ENCODE data around the gene ESR1. TPM values are rescaled to one million over a fixed set of nuclear protein-coding genes. Genes with fewer than 3 reads are reported as not detected.
"Not testable (repeated sequence)": the region's sequence is repeated elsewhere in the genome, so short reads cannot be mapped to it uniquely, and the experiment has no call there.

The ESR1 gene
- polyA plus RNA-seq, 4 donors, result 0.13 to 0.55 TPM; not detected in 2

DNA sequence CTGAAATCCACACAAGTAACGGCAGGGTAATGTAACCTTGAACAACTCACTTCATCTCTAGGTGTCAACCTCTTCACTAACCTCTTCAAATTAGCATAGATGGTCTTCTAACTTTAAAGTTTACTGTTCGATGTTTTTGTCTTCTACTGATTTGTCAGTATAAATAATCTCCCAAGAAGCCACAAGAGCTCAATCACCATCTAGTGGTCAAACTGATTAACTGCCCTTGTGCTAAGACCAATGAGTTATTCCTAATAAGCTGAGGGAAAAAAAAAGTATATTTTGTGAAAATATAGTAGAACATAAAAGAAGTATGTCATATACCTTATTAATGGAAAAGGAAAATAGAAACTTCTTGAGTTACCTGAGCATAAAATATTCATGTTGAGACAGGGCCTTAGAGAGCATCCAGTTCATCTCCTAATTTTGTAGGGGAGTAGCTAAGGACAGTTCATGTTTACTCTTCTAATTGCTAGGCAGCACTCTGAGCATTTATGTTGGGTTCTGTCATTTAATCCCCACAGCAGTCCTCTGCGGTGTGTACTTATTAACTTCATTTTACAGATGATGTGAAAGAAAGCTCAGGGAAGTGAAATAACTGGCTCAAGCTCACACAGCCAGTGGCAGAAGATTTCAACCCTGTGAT lies 317.1 kb downstream of the ESR1 start:
- DNase-seq, result peak; percentile 9 to 25
- WGBS, 3 donors, result 46 to 58% (median 49%) methylated on average over 3 of the region's 3 CpGs
- no peak for FAIRE-seq

DNA sequence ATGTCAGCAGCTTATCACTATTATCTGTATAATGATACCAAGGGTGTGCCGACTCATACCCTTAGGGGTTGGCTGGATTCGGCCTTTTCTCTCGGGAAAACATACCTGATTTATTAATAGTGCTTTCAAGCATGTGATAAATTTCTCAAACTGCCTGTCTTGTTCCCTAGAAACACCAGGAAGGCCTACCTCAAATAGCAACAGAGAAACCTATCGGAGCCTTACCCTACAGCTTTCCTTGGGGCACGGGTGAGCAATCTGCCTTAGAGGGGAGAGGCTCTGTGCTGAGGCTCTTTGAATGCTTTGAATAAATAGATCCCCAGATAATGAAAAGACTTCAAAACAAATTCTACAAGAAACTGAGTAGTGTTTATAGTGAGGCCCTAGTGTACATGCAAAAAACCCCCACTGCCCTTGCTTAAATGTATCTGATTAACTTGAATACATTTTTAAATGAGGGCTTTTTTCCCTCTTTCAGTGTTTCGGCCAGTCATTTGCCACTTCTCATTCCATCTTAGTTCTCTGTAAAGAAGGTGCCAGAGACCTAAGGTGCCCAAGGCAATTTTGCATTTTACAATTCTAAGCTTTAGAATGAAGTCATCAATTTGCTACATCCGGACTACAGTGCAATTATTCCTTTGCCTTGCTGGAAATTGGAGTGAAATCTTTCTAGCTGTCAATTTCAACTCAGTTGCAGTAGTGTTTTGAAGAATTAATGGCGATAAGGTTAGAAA lies 320.1 kb downstream of the ESR1 start:
- Histone ChIP-seq H3K4me3 (ENCODE audit: low read depth in 1 of 3, low read length in 3 of 3) (no peak overlapping the region), H3K9me3 (ENCODE audit: control insufficient read depth in 2 of 2, insufficient read depth in 1 of 2, low read depth in 1 of 2, low read length in 1 of 2) (no peaks in the 10 kb centered on the region), H3K4me1 (ENCODE audit: control insufficient read depth in 3 of 3, insufficient read depth in 2 of 3, low read depth in 1 of 3, low read length in 2 of 3) (no peaks in the 10 kb centered on the region), H3K27ac (ENCODE audit: low read depth in 1 of 3, low read length in 2 of 3) (no peak overlapping the region), H3K27me3 (ENCODE audit: control insufficient read depth in 3 of 3, insufficient read depth in 3 of 3, low read length in 3 of 3) (no peaks in the 10 kb centered on the region), H3K36me3 (ENCODE audit: control insufficient read depth in 3 of 3, insufficient read depth in 2 of 3, low read depth in 1 of 3, low read length in 3 of 3) (peaks cover 0 to 12% (median 0%) of the 10 kb centered on the region in 3 donors)
- FAIRE-seq (no peak), DNase-seq (no peak)
- 78 to 88% (median 86%) methylated on average over 8 of the region's 8 CpGs for WGBS, 3 donors

More for the DNA sequence above, 317.1 kb downstream of the ESR1 start:
- H3K9me3 ChIP-seq (ENCODE audit: control insufficient read depth in 2 of 2, insufficient read depth in 1 of 2, low read depth in 1 of 2, low read length in 1 of 2), result no peaks in the 10 kb centered on the region
- H3K27me3 ChIP-seq (ENCODE audit: control insufficient read depth in 3 of 3, insufficient read depth in 3 of 3, low read length in 3 of 3), result no peaks in the 10 kb centered on the region
- no peak overlapping the region for H3K4me3 ChIP-seq (ENCODE audit: low read depth in 1 of 3, low read length in 3 of 3)
- H3K4me1 ChIP-seq (ENCODE audit: control insufficient read depth in 3 of 3, insufficient read depth in 2 of 3, low read depth in 1 of 3, low read length in 2 of 3), result no peaks in the 10 kb centered on the region
- peaks cover 0 to 14% (median 5%) of the 10 kb centered on the region in 3 donors for H3K36me3 ChIP-seq (ENCODE audit: control insufficient read depth in 3 of 3, insufficient read depth in 2 of 3, low read depth in 1 of 3, low read length in 3 of 3)
- no peak overlapping the region for H3K27ac ChIP-seq (ENCODE audit: low read depth in 1 of 3, low read length in 2 of 3)

DNA sequence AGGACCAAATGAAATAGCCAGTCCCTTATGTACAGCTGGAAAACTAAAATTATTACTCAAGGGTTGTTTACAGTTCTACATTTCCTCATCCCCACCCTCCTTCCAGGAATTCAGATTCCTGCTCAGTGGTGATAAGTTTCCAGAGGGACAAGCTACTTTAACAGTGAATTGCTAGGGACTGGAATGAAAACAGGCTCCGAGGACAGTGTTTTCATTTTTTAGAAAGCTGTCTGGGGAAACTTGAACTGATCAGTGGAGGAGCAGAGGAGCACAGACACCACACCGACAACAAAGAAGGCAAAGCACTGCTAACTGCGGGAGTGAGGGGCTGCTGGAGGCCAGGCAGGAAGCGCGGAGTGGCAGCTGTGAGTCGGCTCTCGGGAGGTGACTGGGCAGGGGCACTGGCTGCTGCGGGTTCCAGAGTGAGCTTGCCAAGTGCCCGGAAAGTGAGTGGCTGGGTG lies 322.2 kb downstream of the ESR1 start:
- H3K36me3 ChIP-seq (ENCODE audit: control insufficient read depth in 3 of 3, insufficient read depth in 2 of 3, low read depth in 1 of 3, low read length in 3 of 3), result peaks cover 0 to 12% (median 0%) of the 10 kb centered on the region in 3 donors

GRCh38 chr6:152130441-152130840 lies 323.0 kb downstream of the ESR1 start:
- H3K36me3 ChIP-seq (ENCODE audit: control insufficient read depth in 3 of 3, insufficient read depth in 2 of 3, low read depth in 1 of 3, low read length in 3 of 3), result peaks cover 0 to 12% (median 0%) of the 10 kb centered on the region in 3 donors
- FAIRE-seq (no peak), DNase-seq (no peak)
- no peak overlapping the region for H3K27ac ChIP-seq (ENCODE audit: low read depth in 1 of 3, low read length in 2 of 3)
- no peak overlapping the region for H3K4me3 ChIP-seq (ENCODE audit: low read depth in 1 of 3, low read length in 3 of 3)
- H3K4me1 ChIP-seq (ENCODE audit: control insufficient read depth in 3 of 3, insufficient read depth in 2 of 3, low read depth in 1 of 3, low read length in 2 of 3), result no peaks in the 10 kb centered on the region
- 59 to 68% (median 59%) methylated on average over 2 of the region's 2 CpGs for WGBS, 3 donors
- no peaks in the 10 kb centered on the region for H3K27me3 ChIP-seq (ENCODE audit: control insufficient read depth in 3 of 3, insufficient read depth in 3 of 3, low read length in 3 of 3)
- no peaks in the 10 kb centered on the region for H3K9me3 ChIP-seq (ENCODE audit: control insufficient read depth in 2 of 2, insufficient read depth in 1 of 2, low read depth in 1 of 2, low read length in 1 of 2)

More for the DNA sequence above, 322.2 kb downstream of the ESR1 start:
- Histone ChIP-seq H3K27ac (ENCODE audit: low read depth in 1 of 3, low read length in 2 of 3) (peak overlapping the region in 2 of 3 donors; percentile 15 to 86), H3K9me3 (ENCODE audit: control insufficient read depth in 2 of 2, insufficient read depth in 1 of 2, low read depth in 1 of 2, low read length in 1 of 2) (no peaks in the 10 kb centered on the region), H3K27me3 (ENCODE audit: control insufficient read depth in 3 of 3, insufficient read depth in 3 of 3, low read length in 3 of 3) (no peaks in the 10 kb centered on the region), H3K4me3 (ENCODE audit: low read depth in 1 of 3, low read length in 3 of 3) (no peak overlapping the region), H3K4me1 (ENCODE audit: control insufficient read depth in 3 of 3, insufficient read depth in 2 of 3, low read depth in 1 of 3, low read length in 2 of 3) (no peaks in the 10 kb centered on the region)
- DNase-seq (peak; percentile 20 to 23), FAIRE-seq (no peak)
- WGBS, 3 donors, result 57 to 83% (median 80%) methylated on average over 9 of the region's 9 CpGs

- no peak for FAIRE-seq
- no peak overlapping the region for H3K27ac ChIP-seq (ENCODE audit: low read depth in 1 of 3, low read length in 2 of 3)
- H3K36me3 ChIP-seq (ENCODE audit: control insufficient read depth in 3 of 3, insufficient read depth in 2 of 3, low read depth in 1 of 3, low read length in 3 of 3), result peaks cover 0 to 20% (median 6%) of the 10 kb centered on the region in 3 donors
These were observed 328.4 kb downstream of the ESR1 start for GRCh38 chr6:152135755-152136448.

DNA sequence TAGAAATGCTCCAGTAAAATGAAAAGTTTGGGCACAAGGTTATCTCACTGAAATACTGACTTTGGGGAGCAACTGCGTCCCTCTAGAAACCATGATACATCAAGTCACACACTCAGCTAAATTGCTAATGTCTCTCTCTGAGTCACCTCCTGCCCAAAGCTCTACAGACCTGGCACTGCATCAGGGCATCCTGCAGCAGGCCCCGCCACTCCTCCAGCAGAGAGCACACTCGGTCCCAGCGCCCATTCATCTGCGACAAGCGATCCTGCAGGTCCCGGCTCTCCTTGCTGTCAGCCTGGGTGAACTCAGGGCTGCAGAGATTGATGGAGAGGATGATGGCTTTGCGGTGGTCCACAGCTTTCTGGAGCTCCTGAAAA lies 329.0 kb downstream of the ESR1 start:
- Histone ChIP-seq H3K9me3 (ENCODE audit: control insufficient read depth in 2 of 2, insufficient read depth in 1 of 2, low read depth in 1 of 2, low read length in 1 of 2) (no peaks in the 10 kb centered on the region), H3K4me1 (ENCODE audit: control insufficient read depth in 3 of 3, insufficient read depth in 2 of 3, low read depth in 1 of 3, low read length in 2 of 3) (no peaks in the 10 kb centered on the region), H3K36me3 (ENCODE audit: control insufficient read depth in 3 of 3, insufficient read depth in 2 of 3, low read depth in 1 of 3, low read length in 3 of 3) (peaks cover 0 to 23% (median 6%) of the 10 kb centered on the region in 3 donors), H3K27me3 (ENCODE audit: control insufficient read depth in 3 of 3, insufficient read depth in 3 of 3, low read length in 3 of 3) (no peaks in the 10 kb centered on the region), H3K4me3 (ENCODE audit: low read depth in 1 of 3, low read length in 3 of 3) (no peak overlapping the region), H3K27ac (ENCODE audit: low read depth in 1 of 3, low read length in 2 of 3) (no peak overlapping the region)
- DNase-seq, result peak in 1 of 2 donors; percentile 6
- FAIRE-seq, result no peak
- 84 to 92% (median 85%) methylated on average over 8 of the region's 8 CpGs for WGBS, 3 donors

More at GRCh38 chr6:152135755-152136448, 328.4 kb downstream of the ESR1 start:
- H3K4me1 ChIP-seq (ENCODE audit: control insufficient read depth in 3 of 3, insufficient read depth in 2 of 3, low read depth in 1 of 3, low read length in 2 of 3), result no peaks in the 10 kb centered on the region
- WGBS, 3 donors, result 50 to 70% (median 54%) methylated on average over 8 of the region's 8 CpGs
- no peaks in the 10 kb centered on the region for H3K9me3 ChIP-seq (ENCODE audit: control insufficient read depth in 2 of 2, insufficient read depth in 1 of 2, low read depth in 1 of 2, low read length in 1 of 2)
- no peaks in the 10 kb centered on the region for H3K27me3 ChIP-seq (ENCODE audit: control insufficient read depth in 3 of 3, insufficient read depth in 3 of 3, low read length in 3 of 3)
- DNase-seq, result peak; percentile 16 to 54
- H3K4me3 ChIP-seq (ENCODE audit: low read depth in 1 of 3, low read length in 3 of 3), result no peak overlapping the region

DNA sequence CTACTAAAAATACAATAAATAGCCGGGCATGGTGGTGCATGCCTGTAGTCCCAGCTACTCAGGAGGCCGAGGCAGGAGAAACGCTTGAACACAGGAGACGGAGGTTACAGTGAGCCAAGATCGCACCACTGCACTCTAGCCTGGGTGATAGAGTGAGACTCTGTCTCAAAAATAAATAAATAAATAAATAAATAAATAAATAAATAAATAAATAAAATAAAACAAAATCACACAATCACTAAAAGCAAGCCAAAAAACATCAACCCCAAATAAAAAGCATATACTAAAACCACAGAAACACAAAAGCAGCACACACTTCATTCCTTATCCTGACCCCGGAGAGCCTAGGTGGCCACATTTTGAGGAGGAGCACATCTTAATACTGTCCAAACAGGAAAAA lies 330.9 kb downstream of the ESR1 start:
- H3K36me3 ChIP-seq (ENCODE audit: control insufficient read depth in 3 of 3, insufficient read depth in 2 of 3, low read depth in 1 of 3, low read length in 3 of 3), result peaks cover 0 to 21% (median 6%) of the 10 kb centered on the region in 3 donors
- not testable (repeated sequence) for H3K4me1 ChIP-seq (ENCODE audit: control insufficient read depth in 3 of 3, insufficient read depth in 2 of 3, low read depth in 1 of 3, low read length in 2 of 3); FAIRE-seq; H3K27ac ChIP-seq (ENCODE audit: low read depth in 1 of 3, low read length in 2 of 3); H3K4me3 ChIP-seq (ENCODE audit: low read depth in 1 of 3, low read length in 3 of 3); DNase-seq; H3K9me3 ChIP-seq (ENCODE audit: control insufficient read depth in 2 of 2, insufficient read depth in 1 of 2, low read depth in 1 of 2, low read length in 1 of 2); H3K27me3 ChIP-seq (ENCODE audit: control insufficient read depth in 3 of 3, insufficient read depth in 3 of 3, low read length in 3 of 3)
- 84 to 96% (median 93%) methylated on average over 6 of the region's 6 CpGs for WGBS, 3 donors

DNA sequence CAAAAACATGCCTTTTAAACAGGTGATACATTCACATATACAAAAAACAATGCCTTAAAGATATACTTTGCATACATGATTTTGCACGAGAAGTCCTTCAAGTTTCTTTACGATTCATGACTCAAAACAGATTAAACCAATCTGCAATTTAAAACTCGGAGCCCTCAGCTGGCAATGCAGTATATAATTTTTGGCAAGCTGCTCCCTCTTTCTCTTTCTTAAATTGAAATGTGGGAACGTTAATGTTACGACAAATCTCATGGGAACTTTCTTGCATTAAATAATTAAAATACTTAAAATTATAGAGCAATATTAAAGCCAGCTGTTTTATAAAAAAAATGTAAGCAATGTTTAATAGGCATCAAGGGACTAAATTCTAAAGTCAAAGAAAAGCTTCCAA lies 334.6 kb downstream of the ESR1 start:
- Histone ChIP-seq H3K4me1 (ENCODE audit: control insufficient read depth in 3 of 3, insufficient read depth in 2 of 3, low read depth in 1 of 3, low read length in 2 of 3) (no peaks in the 10 kb centered on the region), H3K36me3 (ENCODE audit: control insufficient read depth in 3 of 3, insufficient read depth in 2 of 3, low read depth in 1 of 3, low read length in 3 of 3) (peaks cover 0 to 19% (median 7%) of the 10 kb centered on the region in 3 donors), H3K27ac (ENCODE audit: low read depth in 1 of 3, low read length in 2 of 3) (no peak overlapping the region), H3K9me3 (ENCODE audit: control insufficient read depth in 2 of 2, insufficient read depth in 1 of 2, low read depth in 1 of 2, low read length in 1 of 2) (no peaks in the 10 kb centered on the region), H3K27me3 (ENCODE audit: control insufficient read depth in 3 of 3, insufficient read depth in 3 of 3, low read length in 3 of 3) (no peaks in the 10 kb centered on the region), H3K4me3 (ENCODE audit: low read depth in 1 of 3, low read length in 3 of 3) (no peak overlapping the region)
- FAIRE-seq, result no peak
- WGBS, 3 donors, result 79 to 88% (median 85%) methylated on average over 5 of the region's 5 CpGs
- no peak for DNase-seq
